ENCODE measurements around the gene TIGD1. TPM values are rescaled to one million over a fixed set of nuclear protein-coding genes. Genes with fewer than 3 reads are reported as not detected.

TIGD1 gene
- total RNA-seq: 3.4 and 5.5 TPM in 2 replicates

GRCh38 chr2:232550354-232551249, at the start of gene TIGD1, which contains the start of gene EIF4E2:
TSS of gene TIGD1 (minus strand) at chr2:232550557. CDS start at chr2:232549882, 675 bp downstream.
TSS of gene EIF4E2 (plus strand) at chr2:232550689. CDS start at chr2:232550725, 36 bp downstream.

GRCh38 chr2:232539298-232540231, 10.8 kb downstream of the TIGD1 start, which contains the start of gene CHRNG:
TSS of gene CHRNG (plus strand) at chr2:232539692. CDS start at chr2:232539748, 56 bp downstream.

GRCh38 chr2:232525791-232526371, 24.5 kb downstream of the TIGD1 start, which contains the start of gene CHRND:
TSS of gene CHRND (plus strand) at chr2:232526160. CDS start at chr2:232526216, 56 bp downstream.

GRCh38 chr2:232519581-232520438, 30.5 kb downstream of the TIGD1 start, which contains the start of gene PRSS56:
TSS of gene PRSS56 (plus strand) at chr2:232520388. CDS start at chr2:232520599, 211 bp downstream.

Other genes starting within 250 kb of the TIGD1 start
- 3.9 and 19.2 TPM in 2 replicates for gene ALPP, start 171.8 kb downstream of the TIGD1 start, total RNA-seq
- under 0.01 TPM in 1 of 2 replicates, not detected in the other for gene ALPG, start 143.7 kb downstream of the TIGD1 start, total RNA-seq
- not detected in 2 replicates for gene ALPI, start 94.4 kb downstream of the TIGD1 start, total RNA-seq
- not detected in 2 replicates for gene ECEL1, start 62.7 kb downstream of the TIGD1 start, total RNA-seq
- not detected in 2 replicates for gene PRSS56, start 30.2 kb downstream of the TIGD1 start, total RNA-seq
- gene CHRND, start 24.4 kb downstream of the TIGD1 start, total RNA-seq: not detected in 2 replicates
- gene CHRNG, start 10.9 kb downstream of the TIGD1 start, total RNA-seq: 0.39 TPM in 1 of 2 replicates, not detected in the other
- gene EIF4E2, start 132 bp upstream of the TIGD1 start, total RNA-seq: 82.8 and 101 TPM in 2 replicates
- 3.8 and 5.5 TPM in 2 replicates for gene EFHD1, start 83.0 kb upstream of the TIGD1 start, total RNA-seq
- 41.2 and 49.6 TPM in 2 replicates for gene GIGYF2, start 146.8 kb upstream of the TIGD1 start, total RNA-seq
- 3.1 and 7.5 TPM in 2 replicates for gene KCNJ13, start 226.0 kb upstream of the TIGD1 start, total RNA-seq